ENCODE results near the gene GRB7.
"Not testable (repeated sequence)": the region's sequence is repeated elsewhere in the genome, so short reads cannot be mapped to it uniquely, and the experiment has no call there.

Gene GRB7

GRCh38 chr17:39709319-39709997 lies 28.3 kb upstream of the GRB7 start:
- no peak for DNase-seq (ENCODE audit: low read depth, low spot score)

DNA sequence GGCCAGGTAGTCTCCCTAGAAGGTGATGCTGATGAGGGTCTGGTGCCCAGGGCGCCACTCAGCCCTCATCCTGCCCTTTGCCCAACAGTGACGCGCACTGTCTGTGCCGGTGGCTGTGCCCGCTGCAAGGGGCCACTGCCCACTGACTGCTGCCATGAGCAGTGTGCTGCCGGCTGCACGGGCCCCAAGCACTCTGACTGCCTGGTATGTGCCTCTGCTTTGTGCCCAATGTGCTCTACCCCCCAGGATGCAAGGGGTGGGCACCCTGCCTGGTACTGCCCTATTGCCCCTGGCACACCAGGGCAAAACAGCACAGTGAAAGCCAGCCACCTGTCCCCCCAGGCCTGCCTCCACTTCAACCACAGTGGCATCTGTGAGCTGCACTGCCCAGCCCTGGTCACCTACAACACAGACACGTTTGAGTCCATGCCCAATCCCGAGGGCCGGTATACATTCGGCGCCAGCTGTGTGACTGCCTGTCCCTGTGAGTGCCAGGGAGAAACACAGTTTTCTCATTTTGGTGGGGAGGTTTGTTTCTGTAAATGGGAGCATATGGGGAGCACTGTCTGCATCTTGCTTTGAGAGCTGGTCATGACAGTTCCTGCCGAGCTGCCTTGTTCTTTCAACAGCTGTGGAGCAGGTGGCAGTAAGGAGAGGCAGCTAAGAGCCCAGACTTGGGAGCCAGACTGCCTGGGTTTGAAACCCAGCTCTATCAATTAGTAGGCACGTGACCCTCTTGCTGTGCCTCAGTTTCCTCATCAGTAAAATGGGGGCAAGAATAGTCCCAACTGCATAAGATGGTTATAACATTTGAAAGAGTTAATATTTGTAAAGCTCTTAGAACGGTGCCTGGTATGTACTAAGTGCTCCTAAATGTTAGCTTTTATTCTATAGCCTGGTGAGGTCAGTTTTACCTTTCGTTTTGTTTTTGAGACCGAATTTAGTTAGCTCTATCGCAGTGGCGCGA lies 27.5 kb upstream of the GRB7 start:
- no peak for DNase-seq (ENCODE audit: low read depth, low spot score)

DNA sequence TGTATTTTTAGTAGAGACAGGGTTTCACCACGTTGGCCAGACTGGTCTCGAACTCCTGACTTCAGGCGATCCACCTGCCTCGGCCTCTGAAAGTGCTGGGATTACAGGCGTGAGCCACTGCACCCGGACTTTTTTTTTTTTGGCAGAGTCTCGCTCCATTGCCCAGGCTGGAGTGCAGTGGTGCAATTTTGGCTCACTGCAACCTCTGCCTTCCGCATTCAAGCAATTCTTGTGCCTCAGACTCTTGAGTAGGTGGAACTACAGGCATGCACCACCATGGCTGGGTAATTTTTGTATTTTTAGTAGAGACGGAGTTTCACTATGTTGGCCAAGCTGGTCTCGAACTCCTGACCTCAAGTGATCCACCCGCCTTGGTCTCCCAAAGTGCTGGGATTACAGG lies 26.7 kb upstream of the GRB7 start:
- not testable (repeated sequence) for DNase-seq (ENCODE audit: low read depth, low spot score)

DNA sequence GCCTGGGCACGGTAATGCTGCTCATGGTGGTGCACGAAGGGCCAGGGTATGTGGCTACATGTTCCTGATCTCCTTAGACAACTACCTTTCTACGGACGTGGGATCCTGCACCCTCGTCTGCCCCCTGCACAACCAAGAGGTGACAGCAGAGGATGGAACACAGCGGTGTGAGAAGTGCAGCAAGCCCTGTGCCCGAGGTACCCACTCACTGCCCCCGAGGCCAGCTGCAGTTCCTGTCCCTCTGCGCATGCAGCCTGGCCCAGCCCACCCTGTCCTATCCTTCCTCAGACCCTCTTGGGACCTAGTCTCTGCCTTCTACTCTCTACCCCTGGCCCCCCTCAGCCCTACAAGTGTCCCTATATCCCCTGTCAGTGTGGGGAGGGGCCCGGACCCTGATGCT lies 25.9 kb upstream of the GRB7 start:
- no peak for DNase-seq (ENCODE audit: low read depth, low spot score)

GRCh38 chr17:39714234-39714633 lies 23.5 kb upstream of the GRB7 start:
- DNase-seq (ENCODE audit: low read depth, low spot score) = no peak

DNA sequence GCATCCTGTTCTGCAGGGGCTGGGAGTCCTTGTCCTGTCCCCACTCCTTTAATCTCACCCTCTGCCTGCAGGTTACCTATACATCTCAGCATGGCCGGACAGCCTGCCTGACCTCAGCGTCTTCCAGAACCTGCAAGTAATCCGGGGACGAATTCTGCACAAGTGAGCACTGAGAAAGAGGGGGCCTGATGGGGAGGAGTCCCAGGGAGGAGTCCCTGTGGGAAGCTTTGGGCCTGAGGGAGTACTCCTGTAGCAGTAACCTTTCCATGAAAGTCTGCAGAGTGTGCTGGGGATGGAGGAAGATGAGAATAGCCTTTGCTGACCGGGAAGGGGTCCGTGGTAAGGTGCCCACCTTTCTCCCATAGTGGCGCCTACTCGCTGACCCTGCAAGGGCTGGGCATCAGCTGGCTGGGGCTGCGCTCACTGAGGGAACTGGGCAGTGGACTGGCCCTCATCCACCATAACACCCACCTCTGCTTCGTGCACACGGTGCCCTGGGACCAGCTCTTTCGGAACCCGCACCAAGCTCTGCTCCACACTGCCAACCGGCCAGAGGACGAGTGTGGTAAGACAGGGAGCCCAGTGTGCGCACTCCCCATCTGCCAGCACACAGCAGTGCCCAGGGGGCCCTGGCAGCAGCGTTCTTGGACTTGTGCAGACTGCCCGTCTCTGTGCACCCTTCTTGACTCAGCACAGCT lies 22.2 kb upstream of the GRB7 start:
- DNase-seq (ENCODE audit: low read depth, low spot score) = no peak

- no peak for DNase-seq (ENCODE audit: low read depth, low spot score)
These were observed 21.5 kb upstream of the GRB7 start for GRCh38 chr17:39716073-39716818.

GRCh38 chr17:39716879-39717536 lies 20.7 kb upstream of the GRB7 start:
- DNase-seq (ENCODE audit: low read depth, low spot score) = no peak

DNA sequence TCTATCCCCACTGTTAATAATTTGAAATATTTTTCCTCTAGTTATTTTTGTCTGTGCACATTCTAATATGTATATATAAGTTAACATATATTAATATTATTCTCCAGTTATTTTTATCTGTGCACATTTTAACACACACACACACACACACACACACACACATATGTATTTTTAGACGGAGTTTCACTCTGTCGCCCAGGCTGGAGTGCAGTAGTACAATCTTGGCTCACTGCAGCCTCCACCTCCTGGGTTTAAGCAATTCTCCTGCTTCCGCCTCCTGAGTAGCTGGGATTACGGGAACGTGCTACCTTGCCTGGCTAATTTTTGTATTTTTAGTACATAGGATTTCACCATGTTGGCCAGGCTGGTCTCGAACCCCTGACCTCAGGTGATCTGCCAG lies 20.1 kb upstream of the GRB7 start:
- no peak for DNase-seq (ENCODE audit: low read depth, low spot score)

GRCh38 chr17:39719563-39720355 lies 18.0 kb upstream of the GRB7 start:
- no peak for DNase-seq (ENCODE audit: low read depth, low spot score)

DNA sequence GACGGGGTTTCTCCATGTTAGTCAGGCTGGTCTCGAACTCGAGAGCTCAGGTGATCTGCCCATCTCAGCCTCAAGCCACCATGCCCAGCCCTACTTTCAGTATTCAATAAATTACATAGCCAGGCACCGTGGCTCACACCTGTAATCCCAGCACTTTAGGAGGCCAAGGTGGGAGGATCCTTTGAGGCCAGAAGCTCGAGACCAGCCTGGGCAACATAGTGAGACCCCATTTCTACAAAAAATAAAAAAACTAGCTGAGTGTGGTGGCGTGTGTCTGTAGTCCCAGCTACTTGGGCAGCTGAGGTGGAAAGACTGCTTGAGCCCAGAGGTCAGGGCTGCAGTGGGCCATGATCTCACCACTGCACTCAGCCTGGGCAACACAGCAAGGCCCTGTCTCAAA lies 15.6 kb upstream of the GRB7 start:
- no peak for DNase-seq (ENCODE audit: low read depth, low spot score)

DNA sequence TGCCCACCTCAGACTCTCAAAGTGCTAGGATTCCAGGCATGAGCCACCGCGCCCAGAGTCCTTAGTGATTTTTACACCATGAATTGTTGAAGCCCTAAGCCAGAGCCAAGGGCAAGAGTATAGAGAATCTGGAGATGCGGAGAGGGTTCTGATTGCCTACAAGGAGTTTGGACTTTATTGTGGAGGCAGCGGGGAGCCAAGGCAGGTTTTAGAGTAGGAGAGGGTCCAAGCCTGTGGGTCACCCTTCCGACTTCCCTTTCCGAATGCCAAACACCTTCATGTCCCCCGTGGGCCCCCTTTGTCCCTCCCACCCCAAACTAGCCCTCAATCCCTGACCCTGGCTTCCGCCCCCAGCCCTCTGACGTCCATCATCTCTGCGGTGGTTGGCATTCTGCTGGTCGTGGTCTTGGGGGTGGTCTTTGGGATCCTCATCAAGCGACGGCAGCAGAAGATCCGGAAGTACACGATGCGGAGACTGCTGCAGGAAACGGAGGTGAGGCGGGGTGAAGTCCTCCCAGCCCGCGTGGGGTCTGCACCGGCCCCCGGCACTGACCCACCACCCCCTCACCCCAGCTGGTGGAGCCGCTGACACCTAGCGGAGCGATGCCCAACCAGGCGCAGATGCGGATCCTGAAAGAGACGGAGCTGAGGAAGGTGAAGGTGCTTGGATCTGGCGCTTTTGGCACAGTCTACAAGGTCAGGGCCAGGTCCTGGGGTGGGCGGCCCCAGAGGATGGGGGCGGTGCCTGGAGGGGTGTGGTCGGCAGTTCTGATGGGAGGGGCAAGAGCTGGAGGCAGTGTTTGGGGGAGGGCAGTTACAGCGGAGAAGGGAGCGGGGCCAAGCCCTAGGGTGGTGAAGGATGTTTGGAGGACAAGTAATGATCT lies 14.5 kb upstream of the GRB7 start:
- no peak for DNase-seq (ENCODE audit: low read depth, low spot score)

DNA sequence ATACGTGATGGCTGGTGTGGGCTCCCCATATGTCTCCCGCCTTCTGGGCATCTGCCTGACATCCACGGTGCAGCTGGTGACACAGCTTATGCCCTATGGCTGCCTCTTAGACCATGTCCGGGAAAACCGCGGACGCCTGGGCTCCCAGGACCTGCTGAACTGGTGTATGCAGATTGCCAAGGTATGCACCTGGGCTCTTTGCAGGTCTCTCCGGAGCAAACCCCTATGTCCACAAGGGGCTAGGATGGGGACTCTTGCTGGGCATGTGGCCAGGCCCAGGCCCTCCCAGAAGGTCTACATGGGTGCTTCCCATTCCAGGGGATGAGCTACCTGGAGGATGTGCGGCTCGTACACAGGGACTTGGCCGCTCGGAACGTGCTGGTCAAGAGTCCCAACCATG lies 13.0 kb upstream of the GRB7 start:
- DNase-seq (ENCODE audit: low read depth, low spot score) = no peak

- not testable (repeated sequence) for DNase-seq (ENCODE audit: low read depth, low spot score)
These were observed 11.8 kb upstream of the GRB7 start for GRCh38 chr17:39725923-39726322.

DNA sequence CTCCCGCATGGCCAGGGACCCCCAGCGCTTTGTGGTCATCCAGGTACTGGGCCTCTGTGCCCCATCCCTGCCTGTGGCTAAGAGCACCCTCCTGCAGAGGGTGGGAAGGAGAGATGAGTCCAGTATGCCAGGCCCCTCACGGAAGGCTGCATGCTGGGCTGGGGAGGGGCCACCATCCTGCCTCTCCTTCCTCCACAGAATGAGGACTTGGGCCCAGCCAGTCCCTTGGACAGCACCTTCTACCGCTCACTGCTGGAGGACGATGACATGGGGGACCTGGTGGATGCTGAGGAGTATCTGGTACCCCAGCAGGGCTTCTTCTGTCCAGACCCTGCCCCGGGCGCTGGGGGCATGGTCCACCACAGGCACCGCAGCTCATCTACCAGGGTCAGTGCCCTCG lies 11.1 kb upstream of the GRB7 start:
- no peak for DNase-seq (ENCODE audit: low read depth, low spot score)

GRCh38 chr17:39727556-39727955 lies 10.2 kb upstream of the GRB7 start:
- DNase-seq (ENCODE audit: low read depth, low spot score) = no peak

GRCh38 chr17:39729280-39729851 lies 8.4 kb upstream of the GRB7 start:
- no peak for DNase-seq (ENCODE audit: low read depth, low spot score)

DNA sequence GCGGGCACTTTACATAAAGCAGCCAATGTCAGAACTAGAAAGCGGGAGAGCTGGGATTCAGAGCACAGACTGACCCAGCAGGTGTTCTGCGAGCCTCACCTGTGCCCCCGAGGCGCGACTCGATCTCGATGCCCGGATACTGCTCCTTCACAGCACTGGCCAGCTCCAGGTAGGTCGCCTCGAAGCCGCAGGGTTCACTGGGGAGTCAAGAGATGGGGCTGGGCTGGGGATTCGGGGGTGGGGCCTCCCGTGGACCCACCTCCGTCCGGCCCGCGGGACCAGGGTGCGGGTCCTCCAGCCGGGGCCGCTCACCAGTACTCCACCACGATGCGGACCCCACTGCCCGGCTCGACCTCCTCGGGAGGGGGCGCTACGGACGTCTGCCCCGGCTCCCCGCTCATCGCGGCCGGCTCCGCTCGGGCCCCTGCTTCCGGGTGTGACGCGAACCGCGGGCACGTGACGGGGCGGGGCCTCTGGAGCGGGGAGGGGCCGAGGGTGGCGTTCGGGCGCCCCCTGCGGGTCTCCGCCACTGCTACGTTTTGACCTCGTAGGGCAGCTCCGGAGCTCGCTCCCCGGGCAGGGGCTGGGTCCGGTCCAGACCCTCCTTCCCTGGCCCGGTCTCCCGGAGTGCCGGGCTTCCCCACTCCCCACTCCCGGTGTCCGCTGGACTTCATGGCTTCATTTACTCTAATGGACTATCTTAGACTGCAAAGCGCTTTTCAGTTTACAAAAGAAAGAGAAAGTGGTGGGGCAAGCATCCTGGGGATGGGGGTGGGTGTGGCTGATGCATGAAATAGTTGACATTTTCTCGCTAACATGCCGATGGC lies 7.4 kb upstream of the GRB7 start, which contains the start of gene MIEN1:
MIEN1 (minus strand) TSS at position 438 of the 827 bp plus-strand sequence; CDS start at position 401, 37 bp downstream.
- DNase-seq (ENCODE audit: low read depth, low spot score) = no peak
